Peyer's patch (tissue), 4 donors: ENCODE results near the gene MIER1. TPM values are rescaled to one million over a fixed set of nuclear protein-coding genes. Genes with fewer than 3 reads are reported as not detected.
"Not testable (repeated sequence)": the region's sequence is repeated elsewhere in the genome, so short reads cannot be mapped to it uniquely, and the experiment has no call there.

Source experiments
- DNase-seq, 3 donors: peaks; one replicate each; pipeline ENCODE4 v3.0.0-alpha.2; 2017 to 2019
- H3K27ac ChIP-seq, 4 donors: fragments of 200-600 bp; sonication (generic); one replicate each; pipeline ENCODE4 v1.5.1; 2016 to 2019
- H3K27me3 ChIP-seq, 2 donors: fragments of 200-600 bp; sonication (generic); one replicate each; pipeline ENCODE4 v1.5.1; 2019
- H3K36me3 ChIP-seq, 3 donors: fragments of 200-600 bp; sonication (generic); one replicate each; pipeline ENCODE4 v1.5.1; 2016 to 2019
- H3K4me1 ChIP-seq, 4 donors: fragments of 200-600 bp; sonication (generic); one replicate each; pipeline ENCODE4 v1.5.1; 2016 to 2019
- H3K4me3 ChIP-seq, 4 donors: fragments of 200-600 bp; sonication (generic); 1 replicate in 3 of 4; 2 replicates in 1 of 4; pipeline ENCODE4 v1.5.1; 2016 to 2019; ENCODE audit warnings: mild to moderate bottlenecking in 1 of 4
- H3K9me3 ChIP-seq, 4 donors: fragments of 200-600 bp; sonication (generic); one replicate each; pipeline ENCODE4 v1.5.1; 2016 to 2019; ENCODE audit warnings: mild to moderate bottlenecking in 1 of 4
- POLR2A ChIP-seq, 2 donors: fragments of 450-650 bp; IDR thresholded peaks; one replicate each; pipeline ENCODE4 v1.5.1; 2017; ENCODE audit warnings: antibody characterized with exemption in 2 of 2, mild to moderate bottlenecking in 2 of 2, moderate library complexity in 2 of 2
- total RNA-seq, 4 donors: library from RNA; depleted of rRNA; stranded (reverse); fragments of >200 nt; gene quantifications; one replicate each; pipeline ENCODE4 v1.1.0, GENCODE V29; 2016
- TF ChIP-seq, protein P1 (sequence below), 6 experiments: fragments of 450-650 bp in 4 of 6; fragments of 200-600 bp in 2 of 6; sonication (generic) in 1 of 6; IDR thresholded peaks; one replicate each; pipeline ENCODE4 v1.5.1; 2017 to 2019; ENCODE audit warnings: antibody characterized with exemption in 6 of 6, mild to moderate bottlenecking in 3 of 6, moderate library complexity in 1 of 6

The MIER1 gene
- total RNA-seq, 4 donors from 2014 or later = 25.3 to 56.1 (median 39.5) TPM

DNA sequence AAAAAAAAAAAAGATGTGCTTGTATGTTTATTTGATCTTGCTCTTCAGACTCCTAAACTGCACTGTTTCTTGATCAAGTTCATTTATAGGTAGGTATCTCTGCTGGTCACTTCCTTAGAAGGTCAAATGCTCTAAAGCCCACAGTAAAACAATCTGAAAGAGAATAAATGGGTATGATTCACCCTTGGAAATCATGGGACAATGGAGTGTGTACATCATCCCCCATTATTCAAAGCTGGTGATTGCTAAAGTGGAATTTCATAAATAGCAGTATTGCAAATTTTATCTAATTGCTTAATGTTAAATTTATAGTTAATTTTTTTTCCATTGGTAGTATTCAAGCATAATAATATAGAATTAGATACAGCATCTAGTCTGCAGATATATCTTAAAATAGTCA, 53.4 kb downstream of the MIER1 start:
- Histone ChIP-seq H3K9me3 (no peaks in the 10 kb centered on the region), H3K27me3 (no peaks in the 10 kb centered on the region), H3K4me1 (peaks cover 0 to 9% (median 0%) of the 10 kb centered on the region in 4 donors), H3K36me3 (peaks cover 0 to 72% (median 0%) of the 10 kb centered on the region in 3 donors), H3K27ac (no peak overlapping the region), H3K4me3 (no peak overlapping the region)
- DNase-seq = no peak
- TF ChIP-seq, protein P1, sequence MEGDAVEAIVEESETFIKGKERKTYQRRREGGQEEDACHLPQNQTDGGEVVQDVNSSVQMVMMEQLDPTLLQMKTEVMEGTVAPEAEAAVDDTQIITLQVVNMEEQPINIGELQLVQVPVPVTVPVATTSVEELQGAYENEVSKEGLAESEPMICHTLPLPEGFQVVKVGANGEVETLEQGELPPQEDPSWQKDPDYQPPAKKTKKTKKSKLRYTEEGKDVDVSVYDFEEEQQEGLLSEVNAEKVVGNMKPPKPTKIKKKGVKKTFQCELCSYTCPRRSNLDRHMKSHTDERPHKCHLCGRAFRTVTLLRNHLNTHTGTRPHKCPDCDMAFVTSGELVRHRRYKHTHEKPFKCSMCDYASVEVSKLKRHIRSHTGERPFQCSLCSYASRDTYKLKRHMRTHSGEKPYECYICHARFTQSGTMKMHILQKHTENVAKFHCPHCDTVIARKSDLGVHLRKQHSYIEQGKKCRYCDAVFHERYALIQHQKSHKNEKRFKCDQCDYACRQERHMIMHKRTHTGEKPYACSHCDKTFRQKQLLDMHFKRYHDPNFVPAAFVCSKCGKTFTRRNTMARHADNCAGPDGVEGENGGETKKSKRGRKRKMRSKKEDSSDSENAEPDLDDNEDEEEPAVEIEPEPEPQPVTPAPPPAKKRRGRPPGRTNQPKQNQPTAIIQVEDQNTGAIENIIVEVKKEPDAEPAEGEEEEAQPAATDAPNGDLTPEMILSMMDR (IDR thresholded peaks at IDR 0.05) = no peak
- TF ChIP-seq POLR2A (IDR thresholded peaks at IDR 0.05) = no peak

DNA sequence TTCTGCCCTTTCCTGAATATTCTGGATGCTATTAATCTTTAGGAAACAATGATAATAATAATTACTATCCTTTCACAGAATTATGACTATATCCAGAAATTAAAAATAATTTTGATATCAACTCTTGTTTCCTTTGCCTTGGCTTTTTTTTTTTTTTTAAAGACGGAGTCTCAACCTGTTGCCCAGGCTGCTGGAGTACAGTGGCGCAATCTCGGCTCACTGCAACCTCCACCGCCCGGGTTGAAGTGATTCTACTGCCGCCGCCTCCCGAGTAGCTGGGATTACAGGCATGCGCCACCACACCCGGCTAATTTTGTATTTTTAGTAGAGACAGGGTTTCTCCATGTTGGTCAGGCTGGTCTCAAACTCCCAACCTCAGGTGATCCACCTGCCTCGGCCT, 54.8 kb downstream of the MIER1 start:
- H3K36me3 ChIP-seq = peaks cover 0 to 73% (median 0%) of the 10 kb centered on the region in 3 donors
- not testable (repeated sequence) for H3K4me3 ChIP-seq, H3K4me1 ChIP-seq, H3K27ac ChIP-seq, H3K9me3 ChIP-seq, DNase-seq, H3K27me3 ChIP-seq

DNA sequence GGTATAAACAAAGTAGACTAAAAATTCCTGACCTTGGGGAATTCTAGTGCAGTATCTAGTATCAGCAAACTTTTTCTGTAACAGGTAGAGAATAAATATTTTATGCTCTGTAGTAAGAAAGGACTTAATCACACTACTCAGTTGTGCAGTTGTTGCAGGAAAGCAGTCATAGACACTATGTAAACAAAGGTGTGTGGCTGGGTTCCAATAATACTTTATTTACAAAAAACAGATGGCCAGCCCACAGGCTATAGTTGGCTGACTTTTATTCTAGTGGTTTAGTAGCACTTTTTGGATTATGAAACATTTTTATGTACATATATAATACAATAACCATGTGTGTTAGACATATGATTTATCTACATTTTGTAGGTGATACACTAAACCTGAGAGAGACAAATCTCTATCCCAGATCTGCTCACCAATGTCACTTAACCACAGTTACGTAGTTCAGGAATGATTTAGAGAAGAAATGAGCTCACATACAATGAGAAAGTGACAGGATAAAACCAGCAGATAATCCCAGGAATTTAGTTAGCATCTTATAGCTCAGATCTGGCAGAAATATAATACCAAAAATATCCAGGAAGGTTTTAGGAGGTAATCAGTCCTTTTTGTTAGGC, 56.1 kb downstream of the MIER1 start:
- Histone ChIP-seq H3K27me3 (no peaks in the 10 kb centered on the region), H3K27ac (peak overlapping the region in 3 of 4 donors; percentile 13 to 57 (median 31)), H3K4me1 (peaks cover 0 to 9% (median 0%) of the 10 kb centered on the region in 4 donors), H3K4me3 (peak overlapping the region in 1 of 4 donors; percentile 10), H3K36me3 (peaks cover 0 to 69% (median 0%) of the 10 kb centered on the region in 3 donors), H3K9me3 (no peaks in the 10 kb centered on the region)
- no peak for DNase-seq
- TF ChIP-seq POLR2A (IDR thresholded peaks at IDR 0.05) = no peak
- TF ChIP-seq, protein P1 (IDR thresholded peaks at IDR 0.05) = no peak

DNA sequence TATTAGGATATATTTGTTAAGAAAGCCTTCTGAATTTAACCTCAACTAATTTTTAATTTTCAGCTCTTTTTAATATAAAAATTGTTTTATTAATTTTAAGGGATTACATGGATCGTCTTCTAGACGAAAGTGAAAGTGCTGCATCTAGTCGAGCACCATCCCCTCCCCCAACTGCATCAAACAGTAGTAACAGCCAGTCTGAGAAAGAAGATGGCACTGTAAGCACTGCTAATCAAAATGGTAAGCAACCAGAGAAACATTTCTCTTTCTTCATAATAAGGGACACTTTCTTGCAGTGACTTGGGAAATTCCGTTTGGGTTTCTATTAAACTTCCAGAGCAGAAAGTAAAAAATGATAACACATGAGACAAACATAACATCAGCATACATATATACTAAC, 56.9 kb downstream of the MIER1 start:
- Histone ChIP-seq H3K4me3 (peak overlapping the region in 2 of 4 donors; percentile 10 to 39), H3K27ac (peak overlapping the region in 2 of 4 donors; percentile 13 to 57), H3K9me3 (no peaks in the 10 kb centered on the region), H3K27me3 (no peaks in the 10 kb centered on the region), H3K36me3 (peaks cover 0 to 66% (median 0%) of the 10 kb centered on the region in 3 donors), H3K4me1 (peaks cover 0 to 9% (median 0%) of the 10 kb centered on the region in 4 donors)
- TF ChIP-seq POLR2A (IDR thresholded peaks at IDR 0.05) = no peak
- TF ChIP-seq, protein P1 (IDR thresholded peaks at IDR 0.05) = no peak
- DNase-seq = peak in 2 of 3 donors; percentile 50 to 69

DNA sequence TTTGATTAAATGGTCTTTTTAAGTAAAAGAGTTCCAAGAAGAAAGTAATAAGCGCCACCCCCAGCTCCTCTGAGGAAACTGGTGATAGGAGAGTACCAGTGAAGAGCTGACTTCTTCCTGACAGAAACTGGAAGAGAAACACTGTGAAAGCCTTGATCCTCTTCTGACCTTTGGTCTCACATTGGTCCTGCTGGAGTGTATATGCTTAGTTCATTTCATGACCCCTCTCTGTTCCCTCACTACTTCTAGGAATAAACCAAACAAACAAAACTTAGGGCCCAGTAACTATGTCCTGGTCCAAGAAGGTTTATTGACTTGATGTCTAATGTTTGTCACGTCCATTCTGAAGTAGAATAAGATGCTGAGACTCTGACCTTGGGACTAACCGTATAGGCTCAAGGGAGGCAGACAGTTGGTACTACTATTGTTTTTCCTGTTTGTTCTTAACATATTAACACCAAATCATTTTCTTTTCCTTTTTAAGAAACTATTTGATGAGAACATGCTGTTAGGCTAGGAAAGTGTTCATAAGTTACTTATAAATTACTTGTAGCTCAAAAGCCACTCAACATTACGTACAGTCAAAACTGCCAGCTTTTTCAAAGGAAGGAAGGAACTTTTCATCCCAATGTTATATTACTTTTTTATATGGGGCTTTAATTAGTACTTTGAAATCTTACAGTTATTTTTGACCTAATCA, 57.9 kb downstream of the MIER1 start:
- Histone ChIP-seq H3K4me3 (no peak overlapping the region), H3K9me3 (no peaks in the 10 kb centered on the region), H3K27me3 (no peaks in the 10 kb centered on the region), H3K36me3 (peaks cover 0 to 56% (median 0%) of the 10 kb centered on the region in 3 donors), H3K4me1 (peaks cover 0 to 9% (median 0%) of the 10 kb centered on the region in 4 donors), H3K27ac (peak overlapping the region in 2 of 4 donors; percentile 10 to 22)
- DNase-seq = no peak
- TF ChIP-seq POLR2A (IDR thresholded peaks at IDR 0.05) = no peak
- TF ChIP-seq, protein P1 (IDR thresholded peaks at IDR 0.05) = no peak

DNA sequence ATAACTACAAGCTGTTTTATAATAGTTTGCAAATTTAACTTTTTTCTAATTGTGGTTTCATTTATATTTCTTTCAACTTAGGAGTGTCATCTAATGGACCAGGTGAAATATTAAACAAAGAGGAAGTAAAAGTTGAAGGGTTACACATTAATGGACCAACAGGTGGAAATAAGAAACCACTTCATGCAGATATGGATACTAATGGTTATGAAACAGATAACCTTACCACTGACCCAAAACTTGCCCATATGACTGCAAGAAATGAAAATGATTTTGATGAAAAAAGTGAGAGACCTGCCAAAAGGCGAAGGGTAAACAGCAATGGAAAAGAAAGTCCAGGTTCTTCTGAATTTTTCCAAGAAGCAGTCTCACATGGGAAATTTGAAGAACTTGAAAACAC, 59.7 kb downstream of the MIER1 start:
- no peak overlapping the region for H3K4me3 ChIP-seq
- peaks cover 0 to 49% (median 0%) of the 10 kb centered on the region in 3 donors for H3K36me3 ChIP-seq
- H3K27me3 ChIP-seq = no peaks in the 10 kb centered on the region
- H3K4me1 ChIP-seq = peaks cover 0 to 9% (median 0%) of the 10 kb centered on the region in 4 donors
- no peaks in the 10 kb centered on the region for H3K9me3 ChIP-seq
- DNase-seq = no peak
- TF ChIP-seq POLR2A (IDR thresholded peaks at IDR 0.05) = no peak
- TF ChIP-seq, protein P1 (IDR thresholded peaks at IDR 0.05) = no peak
- H3K27ac ChIP-seq = no peak overlapping the region
